CD4-positive, CD25-positive, alpha-beta regulatory T cell (primary cell): Measurements from ENCODE around the gene JAK3. TPM values are rescaled to one million over a fixed set of nuclear protein-coding genes. Genes with fewer than 3 reads are reported as not detected.

Source experiments
- ATAC-seq, 2 donors: fragments of 150-1000 bp; cut with Tn5 transposase; one replicate each; pipeline ENCODE4 v1.10.0; 2021; ENCODE audit warnings: low read depth in 2 of 2, moderate number of reproducible peaks in 2 of 2, moderate library complexity in 1 of 2
- DNase-seq, 3 donors: peaks; one replicate each; pipeline versions ENCODE4 v3.0.0 to v3.0.0-alpha.2; 2012 to 2022; ENCODE audit warnings: mixed read lengths in 1 of 3
- H3K27ac ChIP-seq: one replicate; pipeline ENCODE4 v1.7.0; 2013; ENCODE audit warnings: mild to moderate bottlenecking, low read length; ENCODE audit not compliant: insufficient read depth, poor library complexity, severe bottlenecking
- H3K27me3 ChIP-seq: one replicate; pipeline ENCODE4 v1.7.0; 2013; ENCODE audit warnings: low read length; ENCODE audit not compliant: control insufficient read depth, insufficient read depth
- H3K36me3 ChIP-seq: one replicate; pipeline ENCODE4 v1.7.0; 2013; ENCODE audit warnings: mild to moderate bottlenecking, low read length, moderate library complexity; ENCODE audit not compliant: control insufficient read depth, insufficient read depth
- H3K4me1 ChIP-seq: 2 replicates; pipeline ENCODE4 v1.7.0; 2013; ENCODE audit warnings: mild to moderate bottlenecking, low read length; ENCODE audit not compliant: insufficient read depth, control insufficient read depth, poor library complexity, severe bottlenecking
- H3K4me3 ChIP-seq: one replicate; pipeline ENCODE4 v1.7.0; 2013; ENCODE audit warnings: low read depth, mild to moderate bottlenecking, low read length, moderate library complexity
- H3K9me3 ChIP-seq, 2 experiments: 1 replicate in 1 of 2; 2 replicates in 1 of 2; pipeline ENCODE4 v1.7.0; 2013; ENCODE audit warnings: low read length in 2 of 2, mild to moderate bottlenecking in 1 of 2, moderate library complexity in 1 of 2; ENCODE audit not compliant: control insufficient read depth in 2 of 2
- H3K27ac Mint-ChIP-seq, 3 donors: one replicate each; pipeline ENCODE4 v1.8.0; 2020 to 2022; ENCODE audit warnings: mild to moderate bottlenecking in 3 of 3, mixed read lengths in 3 of 3, moderate library complexity in 2 of 3
- H3K27me3 Mint-ChIP-seq: one replicate; pipeline ENCODE4 v1.8.0; 2022; ENCODE audit warnings: mild to moderate bottlenecking, mixed read lengths
- H3K36me3 Mint-ChIP-seq: one replicate; pipeline ENCODE4 v1.8.0; 2020; ENCODE audit warnings: mixed read lengths
- H3K4me1 Mint-ChIP-seq, 4 donors: one replicate each; pipeline ENCODE4 v1.8.0; 2020 to 2022; ENCODE audit warnings: mixed read lengths in 4 of 4, mild to moderate bottlenecking in 1 of 4
- H3K4me3 Mint-ChIP-seq, 4 donors: one replicate each; pipeline ENCODE4 v1.8.0; 2020 to 2022; ENCODE audit warnings: mild to moderate bottlenecking in 4 of 4, mixed read lengths in 4 of 4, moderate library complexity in 3 of 4
- H3K9me3 Mint-ChIP-seq, 7 donors: one replicate each; pipeline ENCODE4 v1.8.0; 2020 to 2022; ENCODE audit warnings: mixed read lengths in 7 of 7, mild to moderate bottlenecking in 3 of 7, moderate library complexity in 2 of 7
- polyA plus RNA-seq, 4 donors: library from polyadenylated mRNA; unstranded; fragments of 300-500 nt; fragmentation: Illumina TruSeq; gene quantifications; one replicate each; pipeline ENCODE4 v1.2.3, GENCODE V29; 2021
- total RNA-seq: library from RNA; stranded (reverse); gene quantifications from one replicate; pipeline ENCODE4 v1.2.3, GENCODE V29; 2022

The JAK3 gene
- total and polyA plus RNA-seq, 5 donors from 2014 or later, result 80.8 to 198 (median 91.9) TPM

- no peaks in the 10 kb centered on the region for H3K27me3 Mint-ChIP-seq
- peaks cover 0 to 5% (median 2%) of the 10 kb centered on the region in 4 donors for H3K4me1 Mint-ChIP-seq
- Histone ChIP-seq H3K4me3 (no peak overlapping the region), H3K27me3 (no peaks in the 10 kb centered on the region), H3K27ac (no peak overlapping the region), H3K9me3 (no peaks in the 10 kb centered on the region), H3K4me1 (no peaks in the 10 kb centered on the region), H3K36me3 (no peaks in the 10 kb centered on the region)
- DNase-seq, result no peak
- H3K36me3 Mint-ChIP-seq, result no peaks in the 10 kb centered on the region
- no peak for ATAC-seq
- no peak overlapping the region for H3K27ac Mint-ChIP-seq
- no peaks in the 10 kb centered on the region for H3K9me3 Mint-ChIP-seq
- no peak overlapping the region for H3K4me3 Mint-ChIP-seq
Observed at GRCh38 chr19:17817668-17818363, 30.0 kb downstream of the JAK3 start.

GRCh38 chr19:17812099-17812498 lies 35.7 kb downstream of the JAK3 start:
- no peak overlapping the region for H3K4me3 ChIP-seq
- peaks cover 15% of the 10 kb centered on the region for H3K27me3 Mint-ChIP-seq
- no peak overlapping the region for H3K27ac ChIP-seq
- peaks cover 3% of the 10 kb centered on the region for H3K4me1 ChIP-seq
- H3K36me3 Mint-ChIP-seq, result no peaks in the 10 kb centered on the region
- H3K36me3 ChIP-seq, result no peaks in the 10 kb centered on the region
- H3K9me3 ChIP-seq, result no peaks in the 10 kb centered on the region
- H3K9me3 Mint-ChIP-seq, result no peaks in the 10 kb centered on the region
- DNase-seq (no peak), ATAC-seq (no peak)
- peaks cover 0 to 13% (median 8%) of the 10 kb centered on the region in 4 donors for H3K4me1 Mint-ChIP-seq
- H3K27me3 ChIP-seq, result no peaks in the 10 kb centered on the region
- H3K27ac Mint-ChIP-seq, result no peak overlapping the region
- H3K4me3 Mint-ChIP-seq, result peak overlapping the region in 1 of 4 donors; percentile 17

GRCh38 chr19:17811681-17812080 lies 36.1 kb downstream of the JAK3 start:
- peaks cover 16% of the 10 kb centered on the region for H3K27me3 Mint-ChIP-seq
- H3K9me3 ChIP-seq, result no peaks in the 10 kb centered on the region

GRCh38 chr19:17811103-17811502 lies 36.7 kb downstream of the JAK3 start:
- Mint-ChIP-seq H3K4me3 (no peak overlapping the region), H3K27ac (no peak overlapping the region), H3K9me3 (no peaks in the 10 kb centered on the region), H3K36me3 (no peaks in the 10 kb centered on the region), H3K4me1 (peaks cover 0 to 19% (median 5%) of the 10 kb centered on the region in 4 donors), H3K27me3 (peaks cover 16% of the 10 kb centered on the region)
- Histone ChIP-seq H3K27ac (no peak overlapping the region), H3K4me3 (no peak overlapping the region), H3K36me3 (no peaks in the 10 kb centered on the region), H3K9me3 (no peaks in the 10 kb centered on the region), H3K27me3 (no peaks in the 10 kb centered on the region), H3K4me1 (peaks cover 3% of the 10 kb centered on the region)
- no peak for DNase-seq
- no peak for ATAC-seq

More at GRCh38 chr19:17811681-17812080, 36.1 kb downstream of the JAK3 start:
- Mint-ChIP-seq H3K36me3 (no peaks in the 10 kb centered on the region), H3K27ac (no peak overlapping the region), H3K4me3 (peak overlapping the region in 1 of 4 donors; percentile 17), H3K9me3 (no peaks in the 10 kb centered on the region), H3K4me1 (peaks cover 0 to 13% (median 9%) of the 10 kb centered on the region in 4 donors)
- Histone ChIP-seq H3K4me1 (peaks cover 3% of the 10 kb centered on the region), H3K27ac (no peak overlapping the region), H3K4me3 (no peak overlapping the region), H3K36me3 (no peaks in the 10 kb centered on the region), H3K27me3 (no peaks in the 10 kb centered on the region)
- ATAC-seq (no peak), DNase-seq (no peak)

- peak; percentile 45 to 52 for ATAC-seq
- no peaks in the 10 kb centered on the region for H3K9me3 Mint-ChIP-seq
- peak in 1 of 3 donors; percentile 46 for DNase-seq
Observed at GRCh38 chr19:17807731-17808316, 40.0 kb downstream of the JAK3 start.

GRCh38 chr19:17806945-17807344 lies 40.8 kb downstream of the JAK3 start:
- no peak overlapping the region for H3K4me3 ChIP-seq
- peaks cover 5 to 49% (median 17%) of the 10 kb centered on the region in 4 donors for H3K4me1 Mint-ChIP-seq
- peaks cover 19% of the 10 kb centered on the region for H3K4me1 ChIP-seq
- no peaks in the 10 kb centered on the region for H3K36me3 ChIP-seq
- no peaks in the 10 kb centered on the region for H3K9me3 ChIP-seq
- no peaks in the 10 kb centered on the region for H3K27me3 ChIP-seq
- peaks cover 16% of the 10 kb centered on the region for H3K27me3 Mint-ChIP-seq
- H3K27ac ChIP-seq, result no peak overlapping the region
- no peak overlapping the region for H3K27ac Mint-ChIP-seq
- no peak overlapping the region for H3K4me3 Mint-ChIP-seq
- H3K9me3 Mint-ChIP-seq, result no peaks in the 10 kb centered on the region
- ATAC-seq, result no peak
- DNase-seq, result peak in 1 of 3 donors; percentile 45
- H3K36me3 Mint-ChIP-seq, result peaks cover 3% of the 10 kb centered on the region

More at GRCh38 chr19:17807731-17808316, 40.0 kb downstream of the JAK3 start:
- Histone ChIP-seq H3K27me3 (no peaks in the 10 kb centered on the region), H3K27ac (no peak overlapping the region), H3K9me3 (no peaks in the 10 kb centered on the region), H3K4me3 (no peak overlapping the region), H3K4me1 (peaks cover 12% of the 10 kb centered on the region), H3K36me3 (no peaks in the 10 kb centered on the region)
- Mint-ChIP-seq H3K4me1 (peaks cover 0 to 42% (median 14%) of the 10 kb centered on the region in 4 donors), H3K4me3 (peak overlapping the region in 3 of 4 donors; percentile 56 to 60 (median 59)), H3K36me3 (peaks cover 3% of the 10 kb centered on the region), H3K27ac (peak overlapping the region in 2 of 3 donors; percentile 18 to 91), H3K27me3 (peaks cover 16% of the 10 kb centered on the region)

- H3K4me1 ChIP-seq, result peaks cover 19% of the 10 kb centered on the region
- no peak for DNase-seq
- H3K27me3 ChIP-seq, result no peaks in the 10 kb centered on the region
- peaks cover 23% of the 10 kb centered on the region for H3K27me3 Mint-ChIP-seq
- no peak for ATAC-seq
- peaks cover 5 to 51% (median 17%) of the 10 kb centered on the region in 4 donors for H3K4me1 Mint-ChIP-seq
- no peaks in the 10 kb centered on the region for H3K9me3 ChIP-seq
- H3K4me3 Mint-ChIP-seq, result peak overlapping the region in 1 of 4 donors; percentile 39
- no peaks in the 10 kb centered on the region for H3K36me3 ChIP-seq
- H3K27ac Mint-ChIP-seq, result peak overlapping the region; percentile 5 to 95 (median 70)
- no peak overlapping the region for H3K27ac ChIP-seq
- H3K4me3 ChIP-seq, result no peak overlapping the region
- H3K9me3 Mint-ChIP-seq, result no peaks in the 10 kb centered on the region
- peaks cover 3% of the 10 kb centered on the region for H3K36me3 Mint-ChIP-seq
Observed at GRCh38 chr19:17805427-17805826, 42.4 kb downstream of the JAK3 start.
